Ovary (tissue), 3 donors: ENCODE results near the gene SLC12A5.

ENCODE experiments used
- CTCF ChIP-seq, 3 donors: fragments of 450-650 bp in 2 of 3; fragments of 200-600 bp in 1 of 3; IDR thresholded peaks; one replicate each; pipeline versions ENCODE4 v1.5.1 to v1.8.0; 2016 to 2022; ENCODE audit warnings: antibody characterized with exemption in 3 of 3, mild to moderate bottlenecking in 1 of 3
- EP300 ChIP-seq: sonication (generic); formaldehyde crosslinking; IDR thresholded peaks from one replicate; pipeline ENCODE4 v1.6.1; 2017; ENCODE audit warnings: antibody characterized with exemption
- POLR2A ChIP-seq: fragments of 450-650 bp; IDR thresholded peaks from one replicate; pipeline ENCODE4 v1.6.1; 2017; ENCODE audit warnings: antibody characterized with exemption, mild to moderate bottlenecking, moderate library complexity
- donor health status: DM: no; HTN: no; CAD: no.

- no peak for TF ChIP-seq CTCF (IDR thresholded peaks at IDR 0.05)
- no peak for TF ChIP-seq POLR2A
- TF ChIP-seq EP300, result no peak
Observed at GRCh38 chr20:46056970-46057855, 28.2 kb downstream of the SLC12A5 start.
